K562 (cell line): ENCODE measurements around the gene MAN2A1. TPM values are rescaled to one million over a fixed set of nuclear protein-coding genes. Genes with fewer than 3 reads are reported as not detected.
A peak's percentile ranks its signal among the peaks of the same experiment; 100 is the strongest.

Experiments
- ATAC-seq: fragments of 200-7000 bp; cut with Tn5 transposase; 3 replicates; pipeline ENCODE4 v1.9.1; 2020; ENCODE audit warnings: moderate library complexity
- BruUV-seq: library from RNA; stranded (reverse); fragments of 400-500 nt; replicated peaks from 2 replicates; lab custom pipeline; 2021; lab: Mats Ljungman, UMichigan
- CTCF ChIA-PET: fragments of 300-600 bp; formaldehyde crosslinking; extraction: SDS; loops from one replicate; lab custom pipeline; 2021; ENCODE audit warnings: low intra/inter-chr PET ratio; lab: Yijun Ruan, JAX
- POLR2A ChIA-PET: fragments of 300-600, 350-650 bp; sonication (Branson Sonifier 250); formaldehyde crosslinking; extraction: SDS; loops from one replicate; lab custom pipeline; 2021; ENCODE audit warnings: antibody characterized with exemption, inconsistent platforms; lab: Yijun Ruan, JAX
- DNase-seq, 4 experiments: peaks; one replicate each; pipeline versions ENCODE4 v3.0.0 to v3.0.0-alpha.2; 2011 to 2018; ENCODE audit warnings: low spot score in 3 of 4, mixed read lengths in 3 of 4; ENCODE audit errors: extremely low read depth in 1 of 4
- FAIRE-seq: peaks from 2 replicates; lab custom pipeline; 2011; peaks lifted over from hg19 to GRCh38; lab: Jason Lieb, UNC
- H2AFZ ChIP-seq: 2 replicates; pipeline ENCODE4 v1.6.0; 2011; ENCODE audit warnings: low read depth, low read length, control low read depth, inconsistent platforms
- H3K27ac ChIP-seq: fragments of 200-600 bp; 3 replicates; pipeline ENCODE4 v1.8.0; 2011; ENCODE audit warnings: low read depth, mild to moderate bottlenecking, control low read depth, inconsistent platforms, low read length, moderate library complexity, mixed read lengths; ENCODE audit errors: extremely low read depth
- H3K27me3 ChIP-seq, 2 experiments: fragments of 300-600 bp in 1 of 2; 2 replicates in 1 of 2; 3 replicates in 1 of 2; pipeline versions ENCODE4 v1.6.0 to v1.8.0; 2011; ENCODE audit warnings: inconsistent platforms in 2 of 2, low read length in 2 of 2, mild to moderate bottlenecking in 1 of 2, mixed read lengths in 1 of 2, moderate library complexity in 1 of 2; ENCODE audit not compliant: control insufficient read depth in 2 of 2, insufficient read depth in 2 of 2
- H3K36me3 ChIP-seq: fragments of 300-600 bp; 3 replicates; pipeline ENCODE4 v1.8.0; 2011; ENCODE audit warnings: mild to moderate bottlenecking, low read length, inconsistent platforms; ENCODE audit not compliant: control insufficient read depth, insufficient read depth
- H3K4me1 ChIP-seq, 2 experiments: fragments of 200-600 bp in 1 of 2; replicated peaks in 1 of 2; 2 replicates in 1 of 2; 3 replicates in 1 of 2; pipeline versions ENCODE4 v1.5.1 to v1.8.0; 2011; ENCODE audit warnings: inconsistent platforms in 2 of 2, low read length in 2 of 2, mild to moderate bottlenecking in 1 of 2, mixed read lengths in 1 of 2, moderate library complexity in 1 of 2; ENCODE audit not compliant: control insufficient read depth in 2 of 2, insufficient read depth in 2 of 2
- H3K4me2 ChIP-seq: 2 replicates; pipeline ENCODE4 v1.6.1; 2011; ENCODE audit warnings: low read length, control low read depth, inconsistent platforms, mixed read lengths; ENCODE audit not compliant: insufficient read depth
- H3K4me3 ChIP-seq: fragments of 200-600 bp; sonication (generic), shearing (Covaris generic); 2 replicates; pipeline ENCODE4 v1.5.1; 2016; ENCODE audit warnings: control low read depth, inconsistent platforms
- H3K79me2 ChIP-seq: fragments of 200-600 bp; 3 replicates; pipeline ENCODE4 v1.8.0; 2011; ENCODE audit warnings: low read length, inconsistent platforms; ENCODE audit not compliant: control insufficient read depth, insufficient read depth
- H3K9ac ChIP-seq, 2 experiments: 2 replicates each; pipeline versions ENCODE4 v1.6.0 to v1.6.1; 2011; ENCODE audit warnings: low read depth in 2 of 2, low read length in 2 of 2, control low read depth in 1 of 2, inconsistent platforms in 1 of 2, mild to moderate bottlenecking in 1 of 2, mixed read lengths in 1 of 2; ENCODE audit not compliant: insufficient read depth in 1 of 2
- H3K9me1 ChIP-seq: one replicate; pipeline ENCODE4 v1.6.0; 2011; ENCODE audit warnings: inconsistent platforms, mild to moderate bottlenecking, low read length, moderate library complexity; ENCODE audit not compliant: control insufficient read depth, insufficient read depth
- H3K9me3 ChIP-seq: replicated peaks from 2 replicates; pipeline ENCODE4 v1.5.1; 2011; ENCODE audit warnings: low read depth, low read length, inconsistent platforms; ENCODE audit not compliant: control insufficient read depth, insufficient read depth
- H4K20me1 ChIP-seq: replicated peaks from 2 replicates; pipeline ENCODE4 v1.6.1; 2011; ENCODE audit warnings: low read length, inconsistent platforms, mixed read lengths; ENCODE audit not compliant: control insufficient read depth, insufficient read depth
- C11orf30 ChIP-seq: fragments of 450-650 bp; IDR thresholded peaks from 2 replicates; pipeline ENCODE4 v1.6.1; 2016; ENCODE audit warnings: low read depth, mild to moderate bottlenecking
- CC2D1A ChIP-seq: fragments of 450-650 bp; IDR thresholded peaks from 2 replicates; pipeline ENCODE4 v1.6.1; 2017; ENCODE audit warnings: mild to moderate bottlenecking
- CREB3L1 ChIP-seq: fragments of 450-650 bp; IDR thresholded peaks from 2 replicates; pipeline ENCODE4 v1.6.1; 2014; ENCODE audit warnings: low read depth, mild to moderate bottlenecking, moderate library complexity, borderline replicate concordance
- CTCF ChIP-seq, 3 experiments: IDR thresholded peaks in 2 of 3; conservative IDR thresholded peaks in 1 of 3; 2 replicates each; pipeline ENCODE4 v1.5.1; 2011 to 2012; ENCODE audit warnings: low read length in 3 of 3, mild to moderate bottlenecking in 3 of 3, control low read depth in 2 of 3, improper control_type of control experiment in 1 of 3, inconsistent platforms in 1 of 3, low read depth in 1 of 3, mixed read lengths in 1 of 3, moderate library complexity in 1 of 3; ENCODE audit not compliant: insufficient read depth in 2 of 3
- FOXA1 ChIP-seq: fragments of 450-650 bp; IDR thresholded peaks from 2 replicates; pipeline ENCODE4 v1.6.1; 2016; ENCODE audit warnings: mild to moderate bottlenecking, borderline replicate concordance
- MAFF ChIP-seq: IDR thresholded peaks from 2 replicates; pipeline ENCODE4 v1.6.1; 2012; ENCODE audit warnings: low read length, improper control_type of control experiment
- MAFG ChIP-seq: fragments of 450-650 bp; conservative IDR thresholded peaks from 2 replicates; pipeline ENCODE4 v1.6.1; 2016; ENCODE audit warnings: missing genetic modification characterization, missing compliant biosample characterization
- MAFK ChIP-seq: IDR thresholded peaks from 2 replicates; pipeline ENCODE4 v1.6.1; 2011; ENCODE audit warnings: low read length, improper control_type of control experiment
- MNT ChIP-seq, 2 experiments: fragments of 450-650 bp; conservative IDR thresholded peaks; 2 replicates each; pipeline ENCODE4 v1.6.1; 2017; ENCODE audit warnings: mild to moderate bottlenecking in 2 of 2, moderate library complexity in 2 of 2
- NFE2 ChIP-seq: IDR thresholded peaks from 2 replicates; pipeline ENCODE4 v1.6.1; 2014; ENCODE audit warnings: antibody characterized with exemption, low read depth
- OTX1 ChIP-seq: fragments of 450-650 bp; formaldehyde crosslinking; IDR thresholded peaks from 2 replicates; pipeline ENCODE4 v1.4.0; 2022; ENCODE audit warnings: mild to moderate bottlenecking
- SOX6 ChIP-seq: fragments of 450-650 bp; IDR thresholded peaks from 2 replicates; pipeline ENCODE4 v1.6.1; 2014; ENCODE audit warnings: mild to moderate bottlenecking
- ZNF592 ChIP-seq: fragments of 450-650 bp; IDR thresholded peaks from 2 replicates; pipeline ENCODE4 v1.6.1; 2017; ENCODE audit warnings: antibody characterized with exemption, mild to moderate bottlenecking
- WGBS: fragments of 100-300 bp; shearing (Covaris generic); methylation state at CpG from one replicate; pipeline ENCODE4 v1.1.6; 2016; ENCODE audit warnings: low coverage, mixed read lengths; ENCODE audit not compliant: insufficient coverage; ENCODE audit errors: missing lambda C conversion rate; 5-methylcytosine and 5-hydroxymethylcytosine counted together
- in situ Hi-C: fragments of 300-500 bp; cut with MboI; formaldehyde crosslinking; loops from 4 replicates; pipeline ENCODE4 v1.15.0; 2018; ENCODE audit warnings: inconsistent platforms, mixed read lengths
- intact Hi-C: fragments of 100-400 bp; cut with micrococcal nuclease; formaldehyde crosslinking; loops from 2 replicates; pipeline ENCODE4 v1.14.2; 2022
- polyA plus RNA-seq, 8 experiments: library from polyadenylated mRNA; depleted of rRNA in 4 of 8; stranded (reverse) in 5 of 8; unstranded in 3 of 8; fragments of >200 nt; fragmentation: Nextera tagmentation in 2 of 8; fragmentation: Illumina TruSeq in 1 of 8; extraction: Ambion mirVana in 2 of 8; extraction: Trizol in 1 of 8; gene quantifications; 2 replicates each; pipeline versions ENCODE4 v1.2.1 to v1.2.3, GENCODE V29; 2011 to 2014; ENCODE audit warnings: inconsistent platforms in 1 of 8, missing spikeins in 1 of 8
- total RNA-seq, 7 experiments: library from RNA; depleted of rRNA in 6 of 7; stranded (reverse); fragments of >200 nt in 6 of 7; fragmentation: Illumina TruSeq in 2 of 7; extraction: Trizol in 2 of 7; gene quantifications; 2 replicates each; pipeline versions ENCODE4 v1.2.1 to v1.2.3, GENCODE V29; 2011 to 2021; ENCODE audit warnings: low replicate concordance in 1 of 7

MAN2A1 gene
- total and polyA plus RNA-seq, 9 of the 15 experiments (the other 6 are each of a cell fraction or from before 2014, with no cell fraction given) = 5.2 to 32.0 (median 19.8) TPM

GRCh38 chr5:109697339-109697738 lies 7.6 kb downstream of the MAN2A1 start:
- Histone ChIP-seq H3K9me1 (no peaks in the 10 kb centered on the region), H3K27me3 (no peaks in the 10 kb centered on the region), H3K4me3 (no peak overlapping the region), H2AFZ (no peak overlapping the region), H3K79me2 (peaks cover 99% of the 10 kb centered on the region), H3K27ac (no peak overlapping the region), H3K9ac (peak overlapping the region in 1 of 2 experiments; percentile 13; a peak in 1 of 4 replicates), H3K4me2 (no peak overlapping the region), H4K20me1 (peaks cover 8% of the 10 kb centered on the region; the same call in 1 of the 2 replicates), H3K4me1 (peaks cover 9 to 51% of the 10 kb centered on the region in 2 experiments), H3K9me3 (no peaks in the 10 kb centered on the region), H3K36me3 (no peaks in the 10 kb centered on the region; the same call in 1 of the 3 replicates)
- ATAC-seq (0 out of 3 replicates have a peak, but pooled peaks have one; percentile 4), FAIRE-seq (peak; percentile 85), DNase-seq (peak in 1 of 4 experiments; percentile 38)
- no TSS peak for BruUV-seq
- in situ Hi-C loops (no loop called here), intact Hi-C loops (loop anchor here (10.0 kb wide), 1 partner anchor 257 kb away; no protein-coding TSS in a partner anchor)
- CTCF ChIA-PET = no interaction called here
- 14% methylated on average over 1 of the region's 1 CpG for whole genome bisulfite sequencing
- POLR2A ChIA-PET = interaction anchor here (0.8 to 1.6 kb wide), 2 partner anchors 8 to 21 kb away, joined by 3 to 4 read pairs; partner anchors contain the start of gene MAN2A1
- TF ChIP-seq MAFK (peak; percentile 97), C11orf30 (peak; percentile 98), NFE2 (peak; percentile 65), MNT (conservative IDR thresholded peaks at IDR 0.05) (0 out of 4 replicates have a peak, but pooled peaks of 1 of the 2 experiments have one; percentile 26), CTCF (IDR thresholded peaks at IDR 0.05 in 2 of 3, conservative IDR thresholded peaks at IDR 0.05 in 1 of 3; ENCODE audit: insufficient read depth in 2 of 3, low read depth in 1 of 3, low read length in 3 of 3) (no peak), MAFG (tag) (peak; percentile 95), FOXA1 (no peak), CC2D1A (no peak), MAFF (peak; percentile 99), ZNF592 (0 out of 2 replicates have a peak, but pooled peaks have one; percentile 38), CREB3L1 (no peak), SOX6 (0 out of 2 replicates have a peak, but pooled peaks have one; percentile 17), OTX1 (CRISPR knock-in tag) (no peak)
